HG02759 (cell line): ENCODE measurements around the gene TAX1BP1.

Experiments used
- ATAC-seq: cut with Tn5 transposase; IDR thresholded peaks from one replicate; pipeline ENCODE4 v1.9.1; 2021; ENCODE audit warnings: mild to moderate bottlenecking, moderate library complexity; ENCODE audit not compliant: unreplicated experiment

TAX1BP1 gene

DNA sequence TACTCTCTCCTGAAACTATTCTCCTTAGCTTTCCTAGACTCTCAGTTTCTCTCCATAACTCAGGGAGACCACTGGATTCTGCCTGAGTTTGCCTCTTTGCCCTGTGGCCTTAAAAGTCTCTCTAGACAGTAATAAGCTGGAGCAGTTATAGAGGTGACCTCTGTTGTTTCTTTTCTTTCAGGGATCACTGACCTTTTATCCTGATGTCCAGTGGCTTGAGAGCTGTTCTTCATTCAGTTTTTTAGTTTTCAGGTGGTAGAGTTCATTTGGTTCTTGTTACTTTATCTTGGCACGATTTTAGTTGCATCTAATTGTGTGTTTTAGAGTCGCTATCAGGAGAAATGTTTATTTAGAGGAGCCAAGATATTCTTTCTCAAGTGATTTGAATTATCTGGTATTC, 37.7 kb downstream of the TAX1BP1 start:
- ATAC-seq = no peak

DNA sequence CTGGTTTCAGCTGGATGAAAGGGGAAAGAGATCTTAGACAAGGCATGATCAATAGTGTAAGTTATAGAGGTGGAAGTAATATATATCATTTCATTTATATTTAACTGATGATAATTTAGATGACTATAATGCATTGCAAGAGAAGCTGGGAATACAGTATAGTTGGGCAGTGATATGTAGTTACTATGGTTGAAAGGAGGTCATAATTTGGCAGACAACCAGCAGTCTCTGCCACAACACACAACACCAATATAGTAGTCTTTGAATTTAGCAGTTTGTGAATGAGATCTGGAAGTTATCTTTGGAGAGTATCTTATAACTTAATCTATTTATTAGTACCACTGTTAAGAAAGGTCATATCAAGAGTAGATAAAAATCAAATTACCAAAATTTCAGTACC, 39.9 kb downstream of the TAX1BP1 start:
- ATAC-seq = no peak

DNA sequence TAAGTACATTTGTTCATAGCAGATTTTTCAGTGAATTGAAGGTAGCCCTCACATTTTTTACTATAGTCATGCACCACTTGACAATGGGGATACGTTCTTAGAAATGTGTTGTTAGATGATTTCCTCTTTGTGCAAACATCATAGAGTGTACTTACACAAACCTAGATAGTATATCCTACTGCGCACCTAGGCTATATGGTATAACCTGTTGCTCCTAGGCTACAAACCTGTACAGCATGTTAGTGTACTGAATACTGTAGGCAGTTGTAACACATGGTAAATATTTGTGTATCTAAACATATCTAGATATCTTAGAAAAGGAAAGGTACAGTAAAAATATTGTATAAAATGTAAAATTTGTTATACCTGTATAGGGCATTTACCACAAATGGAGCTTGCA, 41.2 kb downstream of the TAX1BP1 start:
- no peak for ATAC-seq

DNA sequence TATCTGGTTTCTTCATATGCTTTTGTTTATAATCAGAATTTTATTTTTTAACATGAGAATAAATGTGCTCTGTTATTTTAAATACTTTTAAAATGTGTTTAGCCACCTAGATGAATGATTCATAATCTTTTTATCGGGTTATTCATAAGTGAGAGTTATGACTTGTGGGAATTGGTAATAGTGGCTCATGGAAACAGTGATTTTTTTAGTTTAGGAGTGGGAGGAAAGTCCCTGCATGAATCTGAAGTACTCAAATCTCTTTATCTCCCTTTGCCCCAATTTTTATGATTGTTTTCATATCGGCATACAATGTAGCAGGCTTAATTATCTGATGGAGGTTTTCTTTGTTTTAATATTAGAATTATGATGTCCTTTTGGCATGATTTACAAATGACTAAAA, 42.9 kb downstream of the TAX1BP1 start:
- no peak for ATAC-seq

DNA sequence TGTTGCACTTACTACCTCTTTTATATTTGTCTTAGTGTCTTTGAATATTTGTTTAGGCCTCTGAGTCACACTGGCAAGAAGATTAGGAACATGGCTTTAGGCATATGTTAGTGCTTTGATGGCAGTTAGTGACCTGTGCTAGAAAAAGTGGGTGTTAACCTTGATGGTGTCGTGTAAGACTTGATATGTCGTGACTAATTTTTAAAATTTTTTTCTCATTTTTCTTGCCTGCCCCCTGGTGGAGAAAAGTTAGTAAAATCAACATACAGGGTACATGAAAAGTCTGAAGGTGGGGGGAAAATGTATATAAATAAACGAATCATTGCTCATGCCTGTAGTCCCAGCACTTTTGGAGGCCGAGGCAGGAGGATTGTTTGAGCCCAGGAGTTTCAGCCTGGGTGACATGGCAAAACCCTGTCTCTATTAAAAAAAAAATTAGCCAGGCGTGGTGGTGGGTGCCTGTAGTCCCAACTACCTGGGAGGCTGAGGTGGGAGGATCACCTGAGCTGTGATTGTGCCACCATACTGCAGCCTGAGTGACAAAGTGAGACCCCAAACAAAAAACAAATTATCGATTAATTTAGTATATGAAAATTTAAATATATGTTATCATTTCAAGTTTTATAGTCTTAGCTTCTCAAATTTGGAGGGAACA, 44.6 kb downstream of the TAX1BP1 start:
- no peak for ATAC-seq

DNA sequence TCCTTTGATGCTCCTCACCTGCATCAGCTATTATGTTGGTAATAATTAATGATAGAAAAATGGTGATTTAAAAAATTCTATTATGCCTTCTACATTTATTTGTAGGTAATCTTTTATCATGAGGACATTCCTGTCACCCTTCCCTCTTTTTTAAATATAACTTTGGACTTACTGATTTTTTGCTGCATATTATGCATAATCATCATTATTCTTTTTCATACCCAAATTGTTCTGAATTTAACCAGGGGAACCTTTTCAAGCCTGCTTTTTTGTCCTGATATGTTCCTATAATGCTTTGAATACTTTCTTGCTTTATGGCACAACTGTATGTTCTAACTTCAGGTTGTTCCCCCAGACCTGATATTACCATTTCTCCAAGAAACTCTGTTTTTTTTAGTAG, 48.5 kb downstream of the TAX1BP1 start:
- no peak for ATAC-seq

DNA sequence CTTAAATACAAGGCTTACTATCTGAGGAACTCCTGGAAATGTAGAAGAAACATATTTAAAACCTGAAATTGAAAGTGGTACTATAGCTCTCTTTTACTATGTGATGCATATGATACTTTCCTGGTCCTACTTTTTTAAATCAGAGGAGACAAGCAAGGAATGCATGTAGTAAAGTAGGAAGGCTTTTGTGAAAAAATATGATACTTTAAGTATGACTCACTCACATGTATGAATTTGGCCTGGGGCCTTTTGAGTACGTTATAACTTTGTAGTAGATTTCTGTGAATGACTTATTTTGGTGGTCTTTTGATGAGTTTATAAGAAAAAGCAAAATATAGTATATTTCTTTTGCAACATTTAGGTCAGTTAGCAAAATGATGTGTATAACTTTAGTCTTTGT, 53.8 kb downstream of the TAX1BP1 start:
- no peak for ATAC-seq

DNA sequence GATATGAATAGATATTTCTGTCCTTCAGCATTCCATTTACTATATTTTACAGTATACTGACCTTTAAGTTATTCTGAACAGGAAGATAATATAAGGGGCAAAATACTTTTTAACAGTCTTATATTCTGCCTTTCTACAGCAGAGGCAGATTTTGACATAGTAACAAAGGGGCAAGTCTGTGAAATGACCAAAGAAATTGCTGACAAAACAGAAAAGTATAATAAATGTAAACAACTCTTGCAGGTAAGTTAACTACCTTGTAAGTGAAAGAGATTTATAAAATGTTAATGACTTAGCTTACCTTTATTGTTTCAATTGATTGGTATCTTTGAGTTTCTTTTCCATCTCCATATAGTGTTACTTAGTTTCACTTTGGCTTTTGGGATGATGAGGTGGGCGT, 56.0 kb downstream of the TAX1BP1 start:
- no peak for ATAC-seq

DNA sequence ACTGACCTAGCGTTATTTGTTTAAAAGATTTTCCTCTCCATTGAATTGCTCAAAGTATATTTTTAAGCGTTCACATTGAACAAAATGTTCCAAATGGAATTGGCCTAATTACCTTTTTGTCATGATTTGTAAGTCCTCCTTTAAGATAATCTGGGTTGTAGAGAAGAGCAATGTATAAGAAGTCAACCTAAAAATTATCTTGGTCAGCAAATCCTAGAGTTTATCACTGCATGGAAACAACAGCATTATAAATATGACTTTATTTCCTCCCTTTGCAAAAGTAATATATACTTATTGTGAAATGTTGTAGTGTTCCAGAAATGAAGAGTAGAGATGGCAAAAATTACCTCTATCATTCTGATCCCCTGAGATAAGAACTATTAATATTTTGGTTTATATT, 59.2 kb downstream of the TAX1BP1 start:
- ATAC-seq = no peak

DNA sequence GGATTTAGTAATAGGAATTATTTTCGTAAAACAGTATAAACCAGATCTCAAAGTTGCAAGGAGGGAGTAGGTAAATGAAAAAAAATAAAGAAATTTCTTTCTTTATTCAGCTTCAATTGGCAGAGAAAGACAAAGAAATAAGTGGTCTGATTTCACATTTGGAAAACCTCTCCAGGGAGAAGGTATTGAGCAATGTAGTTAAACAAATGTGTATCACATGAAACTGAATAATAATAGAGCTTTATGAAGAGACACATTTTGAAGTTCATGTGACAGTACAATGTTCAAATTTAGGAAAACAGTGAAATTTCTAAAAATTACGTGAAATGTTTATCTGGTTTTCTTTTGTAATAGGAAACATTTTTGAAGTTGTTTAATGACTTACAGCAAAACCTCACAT, 63.0 kb downstream of the TAX1BP1 start:
- ATAC-seq = no peak

DNA sequence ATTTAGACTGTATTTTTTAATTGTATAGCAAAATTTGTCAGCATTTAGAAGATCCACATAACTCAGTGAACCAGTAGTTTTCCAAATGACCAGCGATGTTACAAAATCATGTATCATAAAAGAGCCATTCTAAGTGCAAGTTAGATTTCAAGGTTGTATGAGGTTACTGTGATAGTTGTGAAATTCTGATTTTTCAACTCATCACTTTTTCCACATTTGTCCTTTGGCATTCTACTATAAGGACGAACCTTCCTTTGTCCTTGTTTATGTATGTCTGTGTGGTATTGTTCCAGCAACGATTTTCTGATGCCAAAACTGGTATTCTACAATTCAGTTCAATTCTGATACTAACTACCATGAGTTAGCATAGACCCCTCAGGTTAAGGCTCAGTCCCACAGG, 64.2 kb downstream of the TAX1BP1 start:
- ATAC-seq = no peak

DNA sequence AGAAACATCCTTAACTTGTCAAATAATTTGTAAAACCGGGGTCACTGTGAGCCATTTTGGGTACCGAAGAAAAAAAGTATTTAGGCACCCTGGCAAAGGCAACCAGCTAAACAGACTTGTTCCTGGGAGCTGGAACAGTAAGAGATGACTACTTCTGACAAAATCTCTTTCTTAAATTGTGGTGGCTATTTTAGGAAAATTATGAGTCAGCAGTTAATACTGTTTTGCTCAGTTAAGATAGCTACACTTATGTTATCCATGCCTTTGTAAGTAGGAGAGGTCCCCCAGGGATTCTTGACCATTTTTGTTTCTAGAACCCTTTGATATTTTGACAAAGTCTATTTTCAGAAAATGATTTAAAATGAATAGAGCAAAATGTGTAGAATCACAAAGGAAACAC, 68.7 kb downstream of the TAX1BP1 start:
- no peak for ATAC-seq

DNA sequence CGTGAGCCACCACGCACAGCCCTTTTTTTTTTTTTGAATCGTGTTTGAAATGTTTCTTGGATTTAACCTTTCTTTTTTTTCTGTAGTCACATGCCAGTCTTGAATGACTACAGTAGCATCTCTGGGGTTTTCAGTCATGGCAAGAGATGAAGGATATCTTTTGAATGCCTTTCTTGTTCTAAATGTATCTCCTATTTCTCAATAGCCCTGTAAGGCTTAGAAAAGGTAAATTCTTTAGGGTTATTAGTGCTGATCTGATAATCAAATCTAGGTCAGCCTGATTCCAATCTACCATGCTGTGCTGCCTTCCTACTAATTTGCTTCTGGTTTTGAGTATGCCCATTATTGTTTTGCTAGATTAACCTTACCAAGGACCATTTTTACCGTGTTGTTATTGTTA, 70.2 kb downstream of the TAX1BP1 start:
- ATAC-seq = no peak

DNA sequence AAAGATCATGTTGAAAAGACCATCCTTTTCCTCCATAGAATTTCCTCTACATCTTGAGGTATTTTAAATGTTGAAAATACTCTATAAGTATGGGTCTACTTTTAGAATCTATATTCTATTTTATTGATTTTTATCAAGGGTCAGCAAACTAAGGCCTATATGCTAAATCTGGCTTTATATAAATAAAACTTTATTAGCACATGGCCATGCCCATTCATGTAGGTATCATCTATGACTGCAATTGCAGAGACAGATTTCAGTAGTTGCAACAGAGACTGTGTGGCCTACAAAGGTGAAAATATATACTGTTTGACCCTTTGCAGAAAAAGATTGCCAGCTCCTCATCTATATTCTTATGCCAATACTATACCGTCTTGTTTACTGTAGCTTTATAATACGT, 72.7 kb downstream of the TAX1BP1 start:
- no peak for ATAC-seq

DNA sequence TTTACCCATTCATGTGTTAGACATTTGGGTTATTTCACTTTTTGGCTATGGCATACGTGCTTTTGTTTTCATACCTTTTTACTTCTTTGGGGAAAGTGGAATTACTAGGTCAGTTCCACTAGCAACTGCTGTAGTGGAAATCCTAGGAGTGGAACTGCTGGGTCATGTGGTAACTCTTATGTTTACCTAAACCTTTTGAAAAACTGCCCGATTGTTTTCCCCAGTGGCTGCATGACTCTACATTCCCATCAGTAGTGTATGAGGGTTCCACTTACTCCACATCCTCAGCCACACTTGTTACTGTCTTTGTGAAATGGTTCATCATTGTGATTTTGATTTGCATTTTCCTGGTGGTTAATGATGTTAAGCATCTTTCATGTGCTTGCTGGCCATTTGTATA, 82.3 kb downstream of the TAX1BP1 start:
- ATAC-seq = no peak

DNA sequence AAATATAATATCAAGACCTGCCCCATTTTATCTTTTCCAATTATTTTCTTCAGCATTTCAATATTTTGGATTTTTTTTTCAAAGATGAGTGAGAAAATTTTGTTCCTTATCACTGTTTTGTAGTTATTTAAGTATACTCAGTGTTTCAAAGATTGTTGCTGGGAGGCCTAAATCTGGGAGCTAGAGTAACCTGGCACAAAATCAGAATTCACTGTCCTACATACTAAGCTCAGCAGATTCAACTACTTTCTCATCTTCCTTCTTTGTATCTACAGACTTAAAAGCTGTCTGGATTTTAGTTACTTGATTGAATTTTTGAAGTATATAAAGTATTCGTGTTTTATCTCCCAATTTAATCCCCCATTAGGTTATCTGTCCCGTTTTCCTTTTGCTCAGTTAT, 85.9 kb downstream of the TAX1BP1 start:
- no peak for ATAC-seq

DNA sequence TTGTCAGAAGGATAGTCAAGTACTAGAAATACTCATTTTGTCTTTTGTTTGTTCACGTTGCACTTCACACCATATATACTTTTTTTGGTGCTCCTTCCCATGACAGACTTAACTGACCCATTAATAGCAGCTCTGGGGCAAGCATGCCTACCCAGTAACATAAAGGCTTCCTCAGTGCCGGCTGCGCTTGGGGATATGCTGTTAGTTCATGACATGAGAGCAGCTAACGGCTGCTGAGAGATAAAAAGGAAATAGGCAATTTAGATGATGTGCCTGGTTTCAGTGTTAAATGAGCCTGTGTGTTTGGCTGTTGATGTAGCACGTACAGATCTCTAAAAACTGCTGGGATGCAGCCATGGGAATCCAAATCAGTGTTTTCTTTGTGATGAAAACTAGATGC, 86.4 kb downstream of the TAX1BP1 start:
- no peak for ATAC-seq

DNA sequence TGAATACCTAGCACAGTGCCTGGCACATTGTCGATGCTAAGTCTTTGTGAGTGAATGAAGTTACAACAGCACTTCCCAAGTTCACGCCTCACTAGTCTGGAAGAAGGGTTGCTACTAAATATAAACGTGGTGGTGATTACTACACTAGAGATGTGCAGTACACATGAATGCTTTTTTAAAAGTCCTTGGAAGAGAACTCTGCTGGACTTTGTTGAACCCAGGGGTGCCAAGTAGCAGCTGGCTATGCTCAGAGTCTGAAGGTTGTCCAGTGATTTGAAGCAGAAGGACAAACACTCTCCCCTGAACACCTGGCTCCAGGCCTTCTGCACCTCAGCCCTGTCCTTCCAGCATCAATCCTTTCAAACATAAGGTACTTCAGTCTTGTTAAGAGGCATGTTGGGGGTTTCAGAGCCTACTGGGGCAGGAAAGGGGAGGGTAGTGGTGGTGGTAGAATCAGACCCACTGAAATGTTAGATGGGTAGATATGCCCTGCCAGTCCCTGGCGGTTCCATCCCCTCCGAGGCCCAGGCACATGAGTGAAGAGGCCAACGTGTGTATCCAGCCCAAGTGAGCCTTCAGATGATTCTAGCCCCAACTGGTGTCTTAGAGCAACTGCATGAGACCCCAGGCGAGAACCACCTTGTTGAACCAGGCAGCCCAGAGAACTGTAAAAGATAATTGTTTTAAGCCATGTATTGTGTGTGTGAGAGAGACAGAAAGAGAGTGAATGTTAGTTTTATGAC, 94.4 kb downstream of the TAX1BP1 start:
- no peak for ATAC-seq

DNA sequence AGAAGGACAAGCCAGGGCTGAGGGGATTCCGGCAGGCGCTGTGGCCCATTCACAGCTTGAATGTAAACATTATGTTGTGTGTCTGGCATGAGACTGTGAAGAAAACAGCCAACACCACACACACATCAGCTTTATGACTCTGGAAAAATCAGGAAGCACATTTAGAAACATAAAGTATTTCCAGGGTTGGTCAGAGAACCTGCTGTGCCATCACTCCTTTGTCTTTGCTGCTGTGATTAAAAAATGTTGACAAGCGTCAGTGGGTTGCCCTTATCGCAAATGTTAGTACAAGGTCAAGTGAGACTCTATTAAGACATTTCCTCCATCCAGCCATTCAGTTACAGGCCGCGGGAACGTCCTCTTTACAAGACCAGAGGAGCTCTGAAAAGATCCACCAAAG, 95.4 kb downstream of the TAX1BP1 start:
- no peak for ATAC-seq

DNA sequence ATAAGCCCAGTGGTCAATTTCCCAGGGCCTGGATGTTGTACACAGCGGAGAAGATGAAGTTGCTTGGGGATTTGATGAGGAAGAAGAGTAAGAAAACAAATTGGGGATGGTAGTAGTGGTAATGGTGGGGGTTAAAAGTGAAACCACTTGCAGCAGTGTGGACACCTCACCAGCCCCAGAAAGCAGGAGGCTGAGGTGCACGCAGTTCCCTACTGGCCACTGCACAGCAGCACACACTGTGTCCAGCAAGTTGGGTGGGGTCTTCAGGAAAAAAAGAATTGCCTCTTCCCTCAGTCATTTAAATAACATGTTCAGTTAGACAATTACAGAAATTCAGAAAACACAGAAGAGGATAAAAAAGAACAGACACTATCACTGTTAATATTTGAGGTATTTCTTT, 96.6 kb downstream of the TAX1BP1 start:
- ATAC-seq = no peak

DNA sequence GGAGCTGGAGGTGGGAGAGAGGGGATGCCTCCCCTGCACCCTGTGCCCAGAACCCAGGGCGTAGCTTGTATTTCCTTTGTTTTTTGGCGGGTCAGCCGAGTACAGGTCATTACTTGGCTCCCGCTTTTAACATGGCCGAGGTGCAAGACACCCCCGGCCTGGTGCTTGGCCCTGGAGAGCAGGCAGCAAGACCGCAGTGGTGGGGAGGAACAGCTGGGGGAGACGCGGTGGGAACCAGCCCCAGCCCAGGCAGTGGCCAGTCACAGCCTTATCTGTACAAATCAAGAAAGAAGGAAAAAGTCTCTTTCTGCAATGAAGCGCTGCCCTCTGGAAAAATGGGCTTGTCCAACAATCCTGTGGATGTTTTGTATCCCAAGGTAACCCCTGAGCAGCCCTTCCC, 99.1 kb downstream of the TAX1BP1 start:
- no peak for ATAC-seq

DNA sequence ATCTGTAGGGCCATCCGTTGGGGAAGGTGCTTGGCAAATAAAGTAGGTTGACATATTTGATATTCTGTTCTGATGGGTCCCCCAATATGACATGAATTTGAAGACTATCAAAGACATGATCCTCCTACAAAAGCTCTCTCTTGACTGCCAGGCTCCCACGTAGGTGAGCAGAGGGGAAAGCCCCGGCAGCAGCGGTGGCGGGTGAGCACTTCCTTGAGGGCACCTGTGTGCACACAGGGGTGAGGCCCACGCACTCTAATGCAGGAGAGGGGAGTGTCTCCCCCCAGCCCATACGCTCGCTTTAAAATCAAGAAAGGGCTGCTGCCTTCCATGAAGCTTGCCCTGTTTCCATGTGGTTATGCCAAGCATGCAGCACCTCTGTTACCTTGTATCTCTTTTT, 100.4 kb downstream of the TAX1BP1 start:
- ATAC-seq = no peak
